Measurements from ENCODE around the gene ATG4B. TPM values are rescaled to one million over a fixed set of nuclear protein-coding genes. Genes with fewer than 3 reads are reported as not detected.
A peak's percentile ranks its signal among the peaks of the same experiment; 100 is the strongest.

The ATG4B gene
- total RNA-seq, 1 donor from 2014 or later: 112 TPM

DNA sequence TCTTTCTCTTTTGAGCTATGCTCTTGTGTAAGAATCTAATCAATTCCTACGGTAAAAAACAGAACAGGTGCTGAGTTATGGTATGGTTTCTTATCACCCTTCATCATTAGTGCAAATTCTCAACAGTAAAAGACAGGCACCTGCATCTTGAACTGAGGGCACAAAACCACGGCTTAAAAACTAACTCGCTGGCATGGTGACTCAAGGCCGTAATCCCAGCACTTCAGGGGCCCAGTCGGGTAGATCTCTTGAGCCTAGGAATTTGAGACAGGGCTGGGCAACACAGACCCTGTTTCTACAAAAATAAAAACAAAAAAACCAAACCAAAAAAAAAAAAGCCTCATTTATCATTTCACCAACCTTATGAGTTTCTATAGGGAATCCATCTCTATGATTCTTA lies 33.8 kb upstream of the ATG4B start:
- H3K9me3 Mint-ChIP-seq: no peaks in the 10 kb centered on the region
- H3K4me3 Mint-ChIP-seq: no peak overlapping the region
- H3K27ac Mint-ChIP-seq (ENCODE audit: unreplicated experiment): no peak overlapping the region
- TF ChIP-seq CTCF (conservative IDR thresholded peaks at IDR 0.05): no peak
- H3K27me3 Mint-ChIP-seq (ENCODE audit: low read depth): no peaks in the 10 kb centered on the region
- DNase-seq (ENCODE audit: low read depth, low spot score): no peak
- peaks cover 4% of the 10 kb centered on the region for H3K4me1 Mint-ChIP-seq
- peaks cover 8% of the 10 kb centered on the region for H3K36me3 Mint-ChIP-seq (ENCODE audit: low read depth)

DNA sequence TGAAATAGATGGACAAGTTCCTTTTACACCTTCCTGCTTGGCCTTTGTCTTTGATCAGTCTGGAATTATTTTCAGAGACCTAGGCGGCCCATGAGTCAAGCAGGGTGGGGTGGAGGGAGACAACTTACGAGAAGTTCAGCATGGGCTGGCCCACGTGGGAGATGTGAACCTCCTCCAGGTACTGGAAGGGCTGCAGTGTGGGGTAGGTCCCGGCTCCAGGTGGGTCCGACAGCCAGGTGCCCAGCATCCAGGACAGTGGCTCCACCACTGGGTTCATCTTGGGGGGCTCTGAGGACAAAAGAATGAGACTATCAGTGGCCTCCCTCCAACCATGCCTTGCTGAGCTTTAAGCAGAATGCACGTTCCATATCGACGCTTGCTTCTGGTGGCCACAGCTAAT lies 31.3 kb upstream of the ATG4B start:
- H3K27ac Mint-ChIP-seq (ENCODE audit: unreplicated experiment): no peak overlapping the region
- H3K36me3 Mint-ChIP-seq (ENCODE audit: low read depth): peaks cover 4% of the 10 kb centered on the region
- H3K4me1 Mint-ChIP-seq: peaks cover 14% of the 10 kb centered on the region
- H3K4me3 Mint-ChIP-seq: no peak overlapping the region
- H3K27me3 Mint-ChIP-seq (ENCODE audit: low read depth): no peaks in the 10 kb centered on the region
- no peaks in the 10 kb centered on the region for H3K9me3 Mint-ChIP-seq
- no peak for DNase-seq (ENCODE audit: low read depth, low spot score)
- no peak for TF ChIP-seq CTCF (conservative IDR thresholded peaks at IDR 0.05)

DNA sequence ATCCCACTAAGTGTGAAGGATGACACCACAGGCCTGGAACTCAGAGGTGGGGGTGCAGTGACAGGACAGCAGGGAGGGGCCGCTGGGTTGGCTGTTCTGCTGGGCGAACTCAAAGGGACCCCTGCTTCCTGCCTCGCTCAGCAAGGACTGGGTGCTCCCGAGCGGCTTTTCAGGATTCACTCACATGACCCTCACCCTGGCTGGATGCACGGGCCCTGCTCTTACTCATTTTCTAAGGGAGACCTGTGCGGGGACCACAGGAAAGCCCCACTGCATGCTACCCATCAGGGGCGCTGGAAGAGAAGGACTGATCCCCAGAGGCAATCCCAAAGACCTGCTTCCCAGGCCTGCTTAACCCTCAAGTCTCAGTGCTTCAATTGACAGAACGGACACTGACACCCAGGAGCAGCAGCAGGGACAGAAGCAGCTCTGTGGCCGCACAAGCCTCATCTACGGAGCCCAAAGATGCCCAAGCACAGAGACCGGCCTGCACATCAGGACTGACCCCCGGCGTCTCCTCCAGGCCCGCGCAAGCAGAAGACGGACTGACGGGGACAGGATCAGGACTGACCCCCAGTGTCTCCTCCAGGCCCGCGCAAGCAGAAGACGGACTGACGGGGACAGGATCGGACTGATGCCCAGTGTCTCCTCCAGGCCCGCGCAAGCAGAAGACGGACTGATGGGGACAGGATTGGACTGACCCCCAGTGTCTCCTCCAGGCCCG lies 30.2 kb upstream of the ATG4B start:
- Mint-ChIP-seq H3K27ac (ENCODE audit: unreplicated experiment) (no peak overlapping the region), H3K4me3 (no peak overlapping the region), H3K36me3 (ENCODE audit: low read depth) (no peaks in the 10 kb centered on the region), H3K4me1 (peaks cover 21% of the 10 kb centered on the region), H3K27me3 (ENCODE audit: low read depth) (no peaks in the 10 kb centered on the region), H3K9me3 (no peaks in the 10 kb centered on the region)
- no peak for DNase-seq (ENCODE audit: low read depth, low spot score)
- no peak for TF ChIP-seq CTCF (conservative IDR thresholded peaks at IDR 0.05)

GRCh38 chr2:241608881-241609280 lies 28.6 kb upstream of the ATG4B start:
- peak overlapping the region; percentile 60 for H3K4me3 Mint-ChIP-seq
- no peak for TF ChIP-seq CTCF (conservative IDR thresholded peaks at IDR 0.05)
- H3K9me3 Mint-ChIP-seq: no peaks in the 10 kb centered on the region
- no peaks in the 10 kb centered on the region for H3K36me3 Mint-ChIP-seq (ENCODE audit: low read depth)
- H3K27ac Mint-ChIP-seq (ENCODE audit: unreplicated experiment): no peak overlapping the region
- DNase-seq (ENCODE audit: low read depth, low spot score): no peak
- no peaks in the 10 kb centered on the region for H3K27me3 Mint-ChIP-seq (ENCODE audit: low read depth)
- H3K4me1 Mint-ChIP-seq: peaks cover 28% of the 10 kb centered on the region

GRCh38 chr2:241609859-241610793 lies 27.4 kb upstream of the ATG4B start:
- Mint-ChIP-seq H3K27ac (ENCODE audit: unreplicated experiment) (no peak overlapping the region), H3K4me1 (peaks cover 31% of the 10 kb centered on the region), H3K27me3 (ENCODE audit: low read depth) (no peaks in the 10 kb centered on the region), H3K36me3 (ENCODE audit: low read depth) (no peaks in the 10 kb centered on the region), H3K9me3 (no peaks in the 10 kb centered on the region), H3K4me3 (no peak overlapping the region)
- peak; percentile 77 for DNase-seq (ENCODE audit: low read depth, low spot score)
- peak; percentile 66 for TF ChIP-seq CTCF (conservative IDR thresholded peaks at IDR 0.05)

Data from neural crest cell (in vitro differentiated cells).